GM23338 (cell line): ENCODE measurements around the gene APOBEC3A. TPM values are rescaled to one million over a fixed set of nuclear protein-coding genes. Genes with fewer than 3 reads are reported as not detected.

Experiments
- ATAC-seq: fragments of 200-7000 bp; cut with Tn5 transposase; 3 replicates; pipeline ENCODE4 v1.9.1; 2020
- DNase-seq: peaks from one replicate; pipeline ENCODE4 v3.0.0-alpha.2; 2015; ENCODE audit warnings: low spot score
- H2AFZ ChIP-seq: fragments of 200-600 bp; sonication (generic); 2 replicates; pipeline ENCODE4 v1.8.0; 2016; ENCODE audit warnings: antibody characterized with exemption, mild to moderate bottlenecking, moderate library complexity
- H3F3A ChIP-seq: fragments of 200-600 bp; sonication (generic); replicated peaks from 2 replicates; pipeline ENCODE4 v1.8.0; 2017; ENCODE audit warnings: antibody characterized with exemption, mixed run types, low read depth
- H3K27ac ChIP-seq: fragments of 200-600 bp; sonication (generic); 2 replicates; pipeline ENCODE4 v1.6.1; 2016; ENCODE audit warnings: low read depth
- H3K27me3 ChIP-seq: fragments of 200-600 bp; sonication (generic); 2 replicates; pipeline ENCODE4 v1.8.0; 2016; ENCODE audit warnings: mild to moderate bottlenecking, mixed run types, moderate library complexity; ENCODE audit not compliant: insufficient read depth
- H3K36me3 ChIP-seq: fragments of 200-600 bp; sonication (generic); 2 replicates; pipeline ENCODE4 v1.8.0; 2016; ENCODE audit warnings: mild to moderate bottlenecking; ENCODE audit not compliant: insufficient read depth
- H3K4me1 ChIP-seq: fragments of 200-600 bp; sonication (generic); 2 replicates; pipeline ENCODE4 v1.8.0; 2016; ENCODE audit warnings: mild to moderate bottlenecking, moderate library complexity; ENCODE audit not compliant: insufficient read depth
- H3K4me2 ChIP-seq: fragments of 200-600 bp; sonication (generic); 2 replicates; pipeline ENCODE4 v1.7.1; 2017; ENCODE audit warnings: mixed run types
- H3K4me3 ChIP-seq: fragments of 200-600 bp; sonication (generic); 2 replicates; pipeline ENCODE4 v1.6.1; 2016; ENCODE audit warnings: mixed run types
- H3K79me2 ChIP-seq: fragments of 200-600 bp; sonication (generic); replicated peaks from 2 replicates; pipeline ENCODE4 v1.8.0; 2017; ENCODE audit warnings: mild to moderate bottlenecking; ENCODE audit not compliant: insufficient read depth
- H3K9me2 ChIP-seq: fragments of 200-600 bp; sonication (generic); 2 replicates; pipeline ENCODE4 v1.8.0; 2017; ENCODE audit not compliant: insufficient read depth
- H4K20me1 ChIP-seq: fragments of 200-600 bp; sonication (generic); replicated peaks from 2 replicates; pipeline ENCODE4 v1.8.0; 2017; ENCODE audit warnings: mild to moderate bottlenecking; ENCODE audit not compliant: insufficient read depth
- H3K27ac Mint-ChIP-seq: 2 replicates; pipeline ENCODE4 v1.8.0; 2020; ENCODE audit warnings: inconsistent platforms, mild to moderate bottlenecking, moderate library complexity, mixed read lengths
- H3K27me3 Mint-ChIP-seq: 3 replicates; pipeline ENCODE4 v1.8.0; 2022; ENCODE audit warnings: low read depth, mild to moderate bottlenecking, moderate library complexity, mixed read lengths, inconsistent platforms; ENCODE audit not compliant: insufficient read depth, poor library complexity
- H3K36me3 Mint-ChIP-seq: 3 replicates; pipeline ENCODE4 v1.8.0; 2021; ENCODE audit warnings: low read depth, mild to moderate bottlenecking, inconsistent platforms, moderate library complexity, mixed read lengths
- H3K4me1 Mint-ChIP-seq: 3 replicates; pipeline ENCODE4 v1.8.0; 2020; ENCODE audit warnings: mild to moderate bottlenecking, inconsistent platforms, mixed read lengths
- H3K4me3 Mint-ChIP-seq: 3 replicates; pipeline ENCODE4 v1.8.0; 2021; ENCODE audit warnings: moderate library complexity, mild to moderate bottlenecking, inconsistent platforms, mixed read lengths
- H3K9me3 Mint-ChIP-seq: 3 replicates; pipeline ENCODE4 v1.8.0; 2020; ENCODE audit warnings: moderate library complexity, mild to moderate bottlenecking, inconsistent platforms, mixed read lengths
- CREB1 ChIP-seq: fragments of 250-450 bp; sonication (Bioruptor Pico); IDR thresholded peaks from 2 replicates; pipeline ENCODE4 v1.5.0; 2020; ENCODE audit warnings: low read depth, mild to moderate bottlenecking, moderate library complexity
- CTCF ChIP-seq, 2 experiments: fragments of 200-600 bp in 1 of 2; sonication (generic) in 1 of 2; conservative IDR thresholded peaks; 2 replicates each; pipeline versions ENCODE4 v1.5.1 to v1.6.1; 2016 to 2017; ENCODE audit warnings: antibody characterized with exemption in 2 of 2, low read depth in 2 of 2, mild to moderate bottlenecking in 2 of 2, moderate library complexity in 1 of 2
- ETS1 ChIP-seq: IDR thresholded peaks from 2 replicates; pipeline ENCODE4 v1.6.1; 2016; ENCODE audit warnings: antibody characterized with exemption
- EZH2 ChIP-seq: fragments of 200-600 bp; sonication (generic); IDR thresholded peaks from one replicate; pipeline ENCODE4 v1.8.0; 2017; ENCODE audit warnings: antibody characterized with exemption, mild to moderate bottlenecking, low read depth; ENCODE audit not compliant: unreplicated experiment
- EZH2phosphoT487 ChIP-seq: fragments of 200-600 bp; sonication (generic); IDR thresholded peaks from one replicate; pipeline ENCODE4 v1.8.1; 2018; ENCODE audit warnings: antibody characterized with exemption; ENCODE audit not compliant: unreplicated experiment
- JUNB ChIP-seq: IDR thresholded peaks from one replicate; pipeline ENCODE4 v1.6.1; 2016; ENCODE audit warnings: antibody characterized with exemption; ENCODE audit not compliant: unreplicated experiment
- NANOG ChIP-seq: IDR thresholded peaks from 2 replicates; pipeline ENCODE4 v1.6.1; 2016; ENCODE audit warnings: antibody characterized with exemption, borderline replicate concordance
- POLR2AphosphoS5 ChIP-seq: IDR thresholded peaks from 2 replicates; pipeline ENCODE4 v1.6.1; 2016; ENCODE audit warnings: antibody characterized with exemption, low read depth
- REST ChIP-seq: IDR thresholded peaks from one replicate; pipeline ENCODE4 v1.6.1; 2018; ENCODE audit warnings: antibody characterized with exemption; ENCODE audit not compliant: unreplicated experiment
- STAT1 ChIP-seq: IDR thresholded peaks from one replicate; pipeline ENCODE4 v1.6.1; 2016; ENCODE audit warnings: antibody characterized with exemption; ENCODE audit not compliant: unreplicated experiment
- ZNF114 ChIP-seq: fragments of 250-450 bp; sonication (Bioruptor Pico); IDR thresholded peaks from 2 replicates; pipeline ENCODE4 v1.5.0; 2020; ENCODE audit warnings: mild to moderate bottlenecking, moderate library complexity
- ZNF331 ChIP-seq: fragments of 250-450 bp; sonication (Bioruptor Pico); IDR thresholded peaks from 2 replicates; pipeline ENCODE4 v1.5.0; 2020; ENCODE audit warnings: low read depth, mild to moderate bottlenecking, moderate library complexity
- ZNF462 ChIP-seq: fragments of 250-450 bp; sonication (Bioruptor Pico); IDR thresholded peaks from 2 replicates; pipeline ENCODE4 v1.5.0; 2020; ENCODE audit warnings: mild to moderate bottlenecking, moderate library complexity
- polyA plus RNA-seq: library from polyadenylated mRNA; unstranded; fragments of >200 nt; fragmentation: Nextera tagmentation; extraction: Ambion mirVana; gene quantifications from 2 replicates; pipeline ENCODE4 v1.2.1, GENCODE V29; 2016
- total RNA-seq: library from RNA; depleted of rRNA; stranded (reverse); fragments of >200 nt; shearing (Covaris generic); gene quantifications from 2 replicates; pipeline ENCODE4 v1.2.3, GENCODE V29; 2014

APOBEC3A gene
- total and polyA plus RNA-seq, 2 experiments from 2014 or later: 0.21 TPM; not detected in 1

- DNase-seq (no peak), ATAC-seq (no peak)
- no peak overlapping the region for H3K27ac Mint-ChIP-seq
- Histone ChIP-seq H3K27me3 (no peaks in the 10 kb centered on the region), H3K4me2 (no peak overlapping the region), H3K4me1 (no peaks in the 10 kb centered on the region), H3F3A (no peaks in the 10 kb centered on the region), H4K20me1 (no peaks in the 10 kb centered on the region), H3K27ac (no peak overlapping the region), H2AFZ (no peak overlapping the region), H3K4me3 (no peak overlapping the region), H3K36me3 (no peaks in the 10 kb centered on the region), H3K9me2 (no peaks in the 10 kb centered on the region), H3K79me2 (no peaks in the 10 kb centered on the region)
- H3K27me3 Mint-ChIP-seq: peaks cover 4% of the 10 kb centered on the region
- no peaks in the 10 kb centered on the region for H3K36me3 Mint-ChIP-seq
- TF ChIP-seq EZH2phosphoT487 (no peak), ZNF462 (CRISPR knock-in tag) (no peak), REST (no peak), ZNF331 (CRISPR knock-in tag) (no peak), CTCF (conservative IDR thresholded peaks at IDR 0.05; ENCODE audit: low read depth in 2 of 2) (no peak), ETS1 (no peak), STAT1 (no peak), JUNB (no peak), NANOG (no peak), CREB1 (CRISPR knock-in tag) (no peak), EZH2 (no peak), ZNF114 (no peak), POLR2AphosphoS5 (no peak)
- H3K9me3 Mint-ChIP-seq: no peaks in the 10 kb centered on the region
- no peak overlapping the region for H3K4me3 Mint-ChIP-seq
- no peaks in the 10 kb centered on the region; the same call in 2 of the 3 replicates for H3K4me1 Mint-ChIP-seq
Observed at GRCh38 chr22:38955926-38956325, 1.5 kb upstream of the APOBEC3A start.
